Measurements from ENCODE around the gene PWWP2A.

- TF ChIP-seq CREB1 (CRISPR knock-in tag; IDR thresholded peaks at IDR 0.05) (no peak), ATF1 (CRISPR knock-in tag; IDR thresholded peaks at IDR 0.05) (no peak), ATF3 (CRISPR knock-in tag; conservative IDR thresholded peaks at IDR 0.05) (no peak), CTCF (IDR thresholded peaks at IDR 0.05) (no peak), ATF2 (CRISPR knock-in tag; IDR thresholded peaks at IDR 0.05; ENCODE audit: borderline replicate concordance, low read depth) (no peak), KAT7 (CRISPR knock-in tag; IDR thresholded peaks at IDR 0.05; ENCODE audit: borderline replicate concordance) (no peak), TP53 (CRISPR knock-in tag; IDR thresholded peaks at IDR 0.05) (no peak), ETV6 (CRISPR knock-in tag; IDR thresholded peaks at IDR 0.05) (no peak), USF1 (CRISPR knock-in tag; IDR thresholded peaks at IDR 0.05) (no peak)
Observed at GRCh38 chr5:160064417-160064810, 54.8 kb downstream of the PWWP2A start.

Measured in WTC11 (cell line).